TTC549 (cell line): ENCODE measurements around the gene CCDC197.

Experiments
- FAIRE-seq: peaks from 2 replicates; lab custom pipeline; 2012; peaks lifted over from hg19 to GRCh38; lab: Jason Lieb, UNC

The CCDC197 gene

GRCh38 chr14:93997082-93997481 lies at the start of gene CCDC197:
Gene CCDC197 (plus strand): TSS chr14:93997301. CDS start chr14:93998132, 831 bp downstream.
- no peak for FAIRE-seq

GRCh38 chr14:93949511-93950075 lies 47.5 kb upstream of the CCDC197 start:
- FAIRE-seq, result no peak

GRCh38 chr14:93950948-93951634 lies 46.0 kb upstream of the CCDC197 start:
- no peak for FAIRE-seq

GRCh38 chr14:93951635-93952540 lies 45.2 kb upstream of the CCDC197 start:
- no peak for FAIRE-seq

GRCh38 chr14:93952829-93953228 lies 44.3 kb upstream of the CCDC197 start:
- no peak for FAIRE-seq

GRCh38 chr14:93953263-93953662 lies 43.8 kb upstream of the CCDC197 start:
- FAIRE-seq, result no peak

- FAIRE-seq, result no peak
Observed at GRCh38 chr14:93953739-93954515, 43.2 kb upstream of the CCDC197 start.

- FAIRE-seq, result no peak
Observed at GRCh38 chr14:93954516-93954830, 42.6 kb upstream of the CCDC197 start.

- FAIRE-seq, result no peak
Observed at GRCh38 chr14:93954900-93955849, 41.9 kb upstream of the CCDC197 start.

- no peak for FAIRE-seq
Observed at GRCh38 chr14:93955850-93956481, 41.1 kb upstream of the CCDC197 start.

GRCh38 chr14:93956514-93957332 lies 40.4 kb upstream of the CCDC197 start:
- FAIRE-seq, result no peak

- FAIRE-seq, result no peak
Observed at GRCh38 chr14:93957333-93957710, 39.8 kb upstream of the CCDC197 start.

GRCh38 chr14:93957751-93958566 lies 39.1 kb upstream of the CCDC197 start:
- no peak for FAIRE-seq

- no peak for FAIRE-seq
Observed at GRCh38 chr14:93958567-93959238, 38.4 kb upstream of the CCDC197 start.

GRCh38 chr14:93959239-93960107 lies 37.6 kb upstream of the CCDC197 start:
- FAIRE-seq, result no peak

- no peak for FAIRE-seq
Observed at GRCh38 chr14:93960108-93960475, 37.0 kb upstream of the CCDC197 start.

GRCh38 chr14:93960774-93961438 lies 36.2 kb upstream of the CCDC197 start:
- no peak for FAIRE-seq
